ENCODE measurements around the gene APOC1.
A peak's percentile ranks its signal among the peaks of the same experiment; 100 is the strongest.
"Not testable (repeated sequence)": the region's sequence is repeated elsewhere in the genome, so short reads cannot be mapped to it uniquely, and the experiment has no call there.

Gene APOC1

GRCh38 chr19:44914433-44915206 is at the start of gene APOC1:
APOC1 (plus strand) TSS chr19:44914608; CDS start chr19:44914892, 284 bp downstream.
- peak; percentile 83 for DNase-seq

DNA sequence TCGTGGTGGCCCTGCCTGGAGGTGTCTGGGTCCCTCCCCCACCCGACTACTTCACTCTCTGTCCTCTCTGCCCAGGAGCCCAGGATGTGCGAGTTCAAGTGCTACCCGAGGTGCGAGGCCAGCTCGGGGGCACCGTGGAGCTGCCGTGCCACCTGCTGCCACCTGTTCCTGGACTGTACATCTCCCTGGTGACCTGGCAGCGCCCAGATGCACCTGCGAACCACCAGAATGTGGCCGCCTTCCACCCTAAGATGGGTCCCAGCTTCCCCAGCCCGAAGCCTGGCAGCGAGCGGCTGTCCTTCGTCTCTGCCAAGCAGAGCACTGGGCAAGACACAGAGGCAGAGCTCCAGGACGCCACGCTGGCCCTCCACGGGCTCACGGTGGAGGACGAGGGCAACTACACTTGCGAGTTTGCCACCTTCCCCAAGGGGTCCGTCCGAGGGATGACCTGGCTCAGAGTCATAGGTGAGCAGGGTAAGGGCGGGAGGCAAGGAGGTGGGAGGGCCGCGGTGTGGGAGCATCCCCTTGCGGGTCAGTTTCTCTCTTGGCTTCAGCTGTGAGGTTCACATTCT is 49.1 kb upstream of the APOC1 start:
- no peak for DNase-seq

- DNase-seq, result no peak
Measured at GRCh38 chr19:44866664-44867063, 47.7 kb upstream of the APOC1 start.

- DNase-seq, result no peak
Measured at GRCh38 chr19:44867578-44867977, 46.8 kb upstream of the APOC1 start.

GRCh38 chr19:44869733-44870470 is 44.5 kb upstream of the APOC1 start:
- DNase-seq, result peak; percentile 93

GRCh38 chr19:44871809-44872208 is 42.6 kb upstream of the APOC1 start:
- DNase-seq, result no peak

GRCh38 chr19:44872661-44873060 is 41.7 kb upstream of the APOC1 start:
- no peak for DNase-seq

- no peak for DNase-seq
Measured at GRCh38 chr19:44874317-44874716, 40.1 kb upstream of the APOC1 start.

DNA sequence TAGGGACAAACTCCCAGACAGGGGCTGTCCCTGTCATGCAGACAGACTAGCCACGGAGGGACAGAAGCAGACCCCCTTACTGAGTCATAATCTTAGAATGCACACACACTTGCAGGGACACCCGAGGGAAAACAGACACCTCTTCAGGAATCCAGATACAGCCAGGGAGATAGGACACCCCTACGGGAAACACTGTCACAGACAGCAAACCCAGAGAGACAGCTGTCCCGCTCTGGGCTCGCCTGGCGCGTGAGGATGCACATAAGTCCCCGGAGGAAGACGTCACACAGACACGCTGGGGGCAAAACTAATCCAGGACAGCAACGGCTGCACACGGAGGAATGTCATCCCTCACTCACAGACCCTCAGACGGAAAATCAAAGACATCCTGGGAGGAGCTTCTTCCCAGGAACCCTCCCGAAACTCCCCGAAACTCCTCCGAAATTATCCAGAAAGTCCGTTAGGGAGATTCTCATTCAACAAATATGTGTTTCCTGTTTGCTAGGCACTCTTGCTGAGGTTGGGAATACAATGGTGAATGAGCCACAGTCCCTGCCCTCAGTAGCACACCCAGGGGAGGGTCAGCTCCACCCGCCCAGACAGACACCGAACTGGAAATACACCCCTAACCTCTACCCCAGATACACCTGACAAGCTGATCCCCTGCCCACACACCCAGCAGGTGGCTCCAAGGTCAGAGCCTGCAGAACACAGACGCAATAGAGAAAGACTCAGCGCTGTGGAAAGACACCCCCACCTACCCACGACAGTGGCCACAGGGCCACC is 38.5 kb upstream of the APOC1 start:
- no peak for DNase-seq

DNA sequence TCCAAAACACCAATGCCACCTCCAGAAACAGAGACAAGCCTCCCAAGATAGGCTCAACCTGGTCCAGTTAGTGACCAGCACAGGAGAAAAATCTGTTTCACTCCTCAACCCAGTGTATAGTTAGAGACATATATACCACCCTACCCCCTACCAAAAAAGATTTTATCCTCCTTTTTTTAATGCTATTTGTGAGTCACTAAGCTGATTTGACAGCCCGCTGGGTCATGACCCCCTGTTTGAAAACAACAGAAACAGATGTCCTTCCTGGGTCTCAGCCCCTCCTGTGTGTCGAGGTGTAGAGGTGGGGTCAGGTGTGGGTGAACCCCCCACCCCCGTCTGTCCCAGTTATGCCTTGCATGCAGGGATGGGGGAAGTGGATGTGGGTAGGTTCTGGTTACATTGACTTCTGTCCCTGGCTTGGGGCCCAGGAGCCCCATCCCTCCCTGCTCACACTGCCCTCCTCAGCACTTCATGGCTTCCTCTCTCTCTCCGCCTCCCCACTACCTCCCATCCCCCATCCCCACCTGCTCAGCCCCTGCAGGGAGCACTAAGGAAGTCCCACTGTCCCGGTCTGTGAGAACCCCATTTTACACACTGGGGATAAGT is 37.4 kb upstream of the APOC1 start:
- no peak for DNase-seq

GRCh38 chr19:44878120-44878865 is 36.1 kb upstream of the APOC1 start:
- DNase-seq, result no peak

- DNase-seq, result no peak
Measured at GRCh38 chr19:44879309-44880065, 34.9 kb upstream of the APOC1 start.

DNA sequence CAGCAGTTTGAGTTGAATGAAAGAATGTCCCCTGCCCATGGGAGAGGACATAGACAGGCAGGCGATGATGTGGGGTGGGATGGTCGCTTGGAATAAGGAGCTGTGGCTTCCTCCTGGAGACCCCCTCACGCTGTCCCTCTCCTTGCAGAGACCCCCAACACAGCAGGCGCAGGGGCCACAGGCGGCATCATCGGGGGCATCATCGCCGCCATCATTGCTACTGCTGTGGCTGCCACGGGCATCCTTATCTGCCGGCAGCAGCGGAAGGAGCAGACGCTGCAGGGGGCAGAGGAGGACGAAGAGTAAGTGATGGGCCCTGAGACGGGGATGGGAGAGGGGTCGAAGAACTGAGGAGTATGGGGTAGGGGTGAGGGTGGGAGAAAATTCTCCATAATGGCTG is 32.3 kb upstream of the APOC1 start:
- DNase-seq, result no peak

- DNase-seq, result not testable (repeated sequence)
Measured at GRCh38 chr19:44882619-44883397, 31.6 kb upstream of the APOC1 start.

- DNase-seq, result no peak
Measured at GRCh38 chr19:44883922-44884321, 30.5 kb upstream of the APOC1 start.

DNA sequence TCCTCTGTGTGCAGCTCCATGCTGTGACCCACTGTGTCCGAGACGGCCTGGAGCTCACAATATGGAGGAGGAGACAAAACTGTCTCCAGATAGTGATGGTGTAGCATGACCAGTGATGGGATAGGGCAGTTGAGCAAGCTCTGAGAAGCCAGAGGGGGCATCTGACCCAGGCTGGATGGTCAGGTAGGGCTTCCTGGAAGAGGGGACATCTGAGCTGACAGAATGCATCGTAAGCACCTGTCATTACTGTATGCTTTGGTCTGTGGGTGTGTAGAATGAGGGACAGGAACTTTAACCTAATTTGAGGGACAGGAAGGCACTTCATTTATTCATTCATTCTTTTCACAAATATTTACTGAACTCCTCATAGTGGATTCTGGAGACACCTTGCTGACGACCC is 29.8 kb upstream of the APOC1 start:
- no peak for DNase-seq

GRCh38 chr19:44886141-44886540 is 28.3 kb upstream of the APOC1 start:
- no peak for DNase-seq

DNA sequence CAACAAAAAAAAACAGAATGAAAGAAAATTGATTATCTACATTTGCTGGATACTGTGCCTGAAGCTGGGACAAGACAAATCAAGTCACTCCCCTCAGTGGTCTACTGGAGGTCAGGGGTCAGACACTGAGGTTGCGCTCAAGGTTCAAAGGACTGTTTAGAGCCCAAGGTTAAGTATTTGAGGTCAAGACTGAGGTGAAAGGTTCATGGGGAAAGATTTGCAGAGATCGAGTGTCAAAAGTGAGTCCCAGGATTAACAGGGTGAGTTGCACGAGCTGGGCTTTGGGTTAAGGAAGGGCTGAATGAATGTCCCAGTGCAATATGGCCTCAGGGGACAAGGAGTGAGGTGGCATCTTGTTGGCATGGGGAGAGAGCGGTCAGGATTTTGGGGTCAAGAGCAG is 26.8 kb upstream of the APOC1 start:
- DNase-seq, result no peak

GRCh38 chr19:44888335-44888734 is 26.1 kb upstream of the APOC1 start:
- DNase-seq, result not testable (repeated sequence)

DNA sequence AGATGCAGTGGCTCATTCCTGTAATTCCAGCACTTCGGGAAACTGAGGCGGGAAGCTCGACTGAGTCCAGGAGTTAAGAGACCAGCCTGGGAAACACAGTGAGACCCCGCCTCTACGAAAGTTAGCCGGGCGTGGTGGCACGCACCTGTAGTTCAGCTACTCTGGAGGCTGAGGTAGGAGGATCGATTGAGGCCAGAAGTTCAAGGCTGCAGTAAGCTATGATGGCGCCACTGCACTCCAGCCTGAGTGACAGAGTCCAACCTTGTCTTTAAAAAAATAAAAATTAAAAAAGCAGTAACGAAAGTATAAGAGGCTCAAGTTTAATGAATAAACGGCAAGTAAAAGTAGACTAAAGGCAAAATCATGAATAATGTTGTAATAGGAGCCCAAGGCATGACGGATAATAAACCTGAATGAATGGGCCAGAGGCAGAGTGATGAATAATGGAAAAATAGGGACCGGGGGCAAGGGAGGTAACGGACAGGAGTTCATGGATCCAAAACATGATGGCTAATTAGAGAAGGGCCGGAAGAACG is 24.5 kb upstream of the APOC1 start:
- no peak for DNase-seq
